A549 (cell line): ENCODE measurements around the gene CA10.

Experiments used
- BHLHE40 ChIP-seq: IDR thresholded peaks from 2 replicates; pipeline ENCODE4 v1.6.1; 2012; ENCODE audit warnings: low read depth, low read length, inconsistent platforms
- JUN ChIP-seq, 2 experiments: fragments of >200 bp; sonication (Bioruptor Twin); formaldehyde crosslinking; IDR thresholded peaks; 2 replicates in 1 of 2; 3 replicates in 1 of 2; pipeline ENCODE4 v1.6.1; 2016 to 2017
- MAZ ChIP-seq: fragments of 150-350 bp; IDR thresholded peaks from 2 replicates; pipeline ENCODE4 v1.6.1; 2014; ENCODE audit warnings: antibody characterized with exemption, low read depth, low read length, borderline replicate concordance
- TFCP2L1 ChIP-seq: fragments of 250-450 bp; sonication (Bioruptor Pico); IDR thresholded peaks from 2 replicates; pipeline ENCODE4 v1.5.0; 2021; ENCODE audit warnings: mild to moderate bottlenecking
- TF ChIP-seq, protein P1 (sequence below): fragments of >200 bp; sonication (Bioruptor Twin); formaldehyde crosslinking; IDR thresholded peaks from 3 replicates; pipeline ENCODE4 v1.5.1; 2016
- TF ChIP-seq, protein P2 (sequence below): fragments of 250-450 bp; sonication (Bioruptor Pico); IDR thresholded peaks from 2 replicates; pipeline ENCODE4 v1.5.0; 2021; ENCODE audit warnings: mild to moderate bottlenecking, moderate library complexity, borderline replicate concordance

DNA sequence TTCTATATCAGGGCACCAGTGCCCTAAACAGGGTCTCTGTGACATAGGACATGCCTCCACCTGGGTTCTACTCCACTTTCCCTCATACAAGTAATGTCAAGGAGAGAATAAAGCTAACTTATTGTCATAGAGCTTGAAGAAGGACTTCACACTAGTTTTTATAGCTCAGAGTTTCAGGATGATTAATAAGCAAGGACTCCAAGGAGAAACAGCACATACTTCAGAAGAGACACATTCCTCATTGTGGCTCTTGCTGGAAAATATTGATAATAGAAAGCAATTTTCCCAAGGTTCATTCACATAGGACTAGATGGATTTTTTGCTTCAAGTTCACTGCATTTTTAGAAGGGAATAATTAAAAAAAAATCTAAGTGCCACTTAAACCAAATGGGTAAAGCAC is 133.3 kb downstream of the CA10 start:
- TF ChIP-seq BHLHE40, result no peak
- TF ChIP-seq MAZ, result no peak
- TF ChIP-seq, protein P1, sequence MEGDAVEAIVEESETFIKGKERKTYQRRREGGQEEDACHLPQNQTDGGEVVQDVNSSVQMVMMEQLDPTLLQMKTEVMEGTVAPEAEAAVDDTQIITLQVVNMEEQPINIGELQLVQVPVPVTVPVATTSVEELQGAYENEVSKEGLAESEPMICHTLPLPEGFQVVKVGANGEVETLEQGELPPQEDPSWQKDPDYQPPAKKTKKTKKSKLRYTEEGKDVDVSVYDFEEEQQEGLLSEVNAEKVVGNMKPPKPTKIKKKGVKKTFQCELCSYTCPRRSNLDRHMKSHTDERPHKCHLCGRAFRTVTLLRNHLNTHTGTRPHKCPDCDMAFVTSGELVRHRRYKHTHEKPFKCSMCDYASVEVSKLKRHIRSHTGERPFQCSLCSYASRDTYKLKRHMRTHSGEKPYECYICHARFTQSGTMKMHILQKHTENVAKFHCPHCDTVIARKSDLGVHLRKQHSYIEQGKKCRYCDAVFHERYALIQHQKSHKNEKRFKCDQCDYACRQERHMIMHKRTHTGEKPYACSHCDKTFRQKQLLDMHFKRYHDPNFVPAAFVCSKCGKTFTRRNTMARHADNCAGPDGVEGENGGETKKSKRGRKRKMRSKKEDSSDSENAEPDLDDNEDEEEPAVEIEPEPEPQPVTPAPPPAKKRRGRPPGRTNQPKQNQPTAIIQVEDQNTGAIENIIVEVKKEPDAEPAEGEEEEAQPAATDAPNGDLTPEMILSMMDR, result no peak
- TF ChIP-seq, protein P2, sequence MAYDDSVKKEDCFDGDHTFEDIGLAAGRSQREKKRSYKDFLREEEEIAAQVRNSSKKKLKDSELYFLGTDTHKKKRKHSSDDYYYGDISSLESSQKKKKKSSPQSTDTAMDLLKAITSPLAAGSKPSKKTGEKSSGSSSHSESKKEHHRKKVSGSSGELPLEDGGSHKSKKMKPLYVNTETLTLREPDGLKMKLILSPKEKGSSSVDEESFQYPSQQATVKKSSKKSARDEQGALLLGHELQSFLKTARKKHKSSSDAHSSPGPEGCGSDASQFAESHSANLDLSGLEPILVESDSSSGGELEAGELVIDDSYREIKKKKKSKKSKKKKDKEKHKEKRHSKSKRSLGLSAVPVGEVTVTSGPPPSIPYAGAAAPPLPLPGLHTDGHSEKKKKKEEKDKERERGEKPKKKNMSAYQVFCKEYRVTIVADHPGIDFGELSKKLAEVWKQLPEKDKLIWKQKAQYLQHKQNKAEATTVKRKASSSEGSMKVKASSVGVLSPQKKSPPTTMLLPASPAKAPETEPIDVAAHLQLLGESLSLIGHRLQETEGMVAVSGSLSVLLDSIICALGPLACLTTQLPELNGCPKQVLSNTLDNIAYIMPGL (CRISPR knock-in tag), result no peak
- TF ChIP-seq JUN (IDR thresholded peaks at IDR 0.05), result no peak
- TF ChIP-seq TFCP2L1 (CRISPR knock-in tag), result no peak
